ENCODE data around the gene ODAD4. TPM values are rescaled to one million over a fixed set of nuclear protein-coding genes. Genes with fewer than 3 reads are reported as not detected.

Gene ODAD4
- total RNA-seq, 1 donor, result 0.43 TPM

- no peak for TF ChIP-seq CTCF (IDR thresholded peaks at IDR 0.05; ENCODE audit: insufficient read depth, low read depth, low read length)
- DNase-seq (ENCODE audit: low read depth), result no peak
- H3K4me3 ChIP-seq (ENCODE audit: low read depth, low read length), result no peak overlapping the region
Measured at GRCh38 chr17:41989702-41990419, 59.4 kb downstream of the ODAD4 start.

- no peak for TF ChIP-seq CTCF (IDR thresholded peaks at IDR 0.05; ENCODE audit: insufficient read depth, low read depth, low read length)
- no peak for DNase-seq (ENCODE audit: low read depth)
- no peak overlapping the region for H3K4me3 ChIP-seq (ENCODE audit: low read depth, low read length)
Measured at GRCh38 chr17:41992576-41992975, 62.2 kb downstream of the ODAD4 start.

GRCh38 chr17:41996855-41997164, 66.4 kb downstream of the ODAD4 start:
- no peak for DNase-seq (ENCODE audit: low read depth)
- no peak for TF ChIP-seq CTCF (IDR thresholded peaks at IDR 0.05; ENCODE audit: insufficient read depth, low read depth, low read length)

GRCh38 chr17:41998497-41998896, 68.1 kb downstream of the ODAD4 start:
- no peak overlapping the region for H3K4me3 ChIP-seq (ENCODE audit: low read depth, low read length)
- no peak for TF ChIP-seq CTCF (IDR thresholded peaks at IDR 0.05; ENCODE audit: insufficient read depth, low read depth, low read length)
- DNase-seq (ENCODE audit: low read depth), result no peak

More at GRCh38 chr17:41996855-41997164, 66.4 kb downstream of the ODAD4 start:
- no peak overlapping the region for H3K4me3 ChIP-seq (ENCODE audit: low read depth, low read length)

GRCh38 chr17:42000413-42001133, 70.2 kb downstream of the ODAD4 start:
- no peak overlapping the region for H3K4me3 ChIP-seq (ENCODE audit: low read depth, low read length)
- DNase-seq (ENCODE audit: low read depth), result no peak
- TF ChIP-seq CTCF (IDR thresholded peaks at IDR 0.05; ENCODE audit: insufficient read depth, low read depth, low read length), result no peak

GRCh38 chr17:42001729-42002128, 71.3 kb downstream of the ODAD4 start:
- no peak for TF ChIP-seq CTCF (IDR thresholded peaks at IDR 0.05; ENCODE audit: insufficient read depth, low read depth, low read length)
- no peak overlapping the region for H3K4me3 ChIP-seq (ENCODE audit: low read depth, low read length)
- DNase-seq (ENCODE audit: low read depth), result no peak

All from fibroblast of villous mesenchyme (primary cell).